ENCODE data around the gene ZNF784.

Gene ZNF784

GRCh38 chr19:55656552-55656951 is 32.2 kb upstream of the ZNF784 start:
- no peak for DNase-seq (ENCODE audit: low spot score)

- DNase-seq (ENCODE audit: low spot score), result no peak
Observed at GRCh38 chr19:55655648-55656040, 31.3 kb upstream of the ZNF784 start.

- peak; percentile 95 for DNase-seq (ENCODE audit: low spot score)
Observed at GRCh38 chr19:55654868-55655647, 30.7 kb upstream of the ZNF784 start, which contains the start of gene U2AF2. TSS of gene U2AF2 (plus strand) at chr19:55655035. CDS start at chr19:55655105, 70 bp downstream.

GRCh38 chr19:55654323-55654867 is 30.0 kb upstream of the ZNF784 start:
- peak; percentile 93 for DNase-seq (ENCODE audit: low spot score)

- peak; percentile 99 for DNase-seq (ENCODE audit: low spot score)
Observed at GRCh38 chr19:55653651-55654322, 29.4 kb upstream of the ZNF784 start.

GRCh38 chr19:55652311-55653128 is 28.2 kb upstream of the ZNF784 start:
- no peak for DNase-seq (ENCODE audit: low spot score)

- no peak for DNase-seq (ENCODE audit: low spot score)
Observed at GRCh38 chr19:55651236-55651635, 26.9 kb upstream of the ZNF784 start.

GRCh38 chr19:55650602-55651230 is 26.4 kb upstream of the ZNF784 start:
- DNase-seq (ENCODE audit: low spot score), result no peak

- no peak for DNase-seq (ENCODE audit: low spot score)
Observed at GRCh38 chr19:55650126-55650557, 25.8 kb upstream of the ZNF784 start.

GRCh38 chr19:55649268-55650125 is 25.1 kb upstream of the ZNF784 start:
- no peak for DNase-seq (ENCODE audit: low spot score)

- no peak for DNase-seq (ENCODE audit: low spot score)
Observed at GRCh38 chr19:55648585-55649267, 24.4 kb upstream of the ZNF784 start.

GRCh38 chr19:55647732-55648584 is 23.6 kb upstream of the ZNF784 start, which contains the start of gene CCDC106:
TSS of gene CCDC106 (plus strand) at chr19:55648212. CDS start at chr19:55649047, 835 bp downstream.
- peak; percentile 77 for DNase-seq (ENCODE audit: low spot score)

- DNase-seq (ENCODE audit: low spot score), result no peak
Observed at GRCh38 chr19:55646889-55647731, 22.7 kb upstream of the ZNF784 start.

- DNase-seq (ENCODE audit: low spot score), result no peak
Observed at GRCh38 chr19:55645512-55645881, 21.1 kb upstream of the ZNF784 start.

- DNase-seq (ENCODE audit: low spot score), result no peak
Observed at GRCh38 chr19:55644842-55645511, 20.6 kb upstream of the ZNF784 start.

- DNase-seq (ENCODE audit: low spot score), result no peak
Observed at GRCh38 chr19:55644191-55644833, 19.9 kb upstream of the ZNF784 start.

- DNase-seq (ENCODE audit: low spot score), result no peak
Observed at GRCh38 chr19:55643887-55644176, 19.5 kb upstream of the ZNF784 start.

Data from hepatic stellate cell (primary cell).